NCI-H2029 (cell line): ENCODE data around the gene PPP1R9A.

Source experiments
- DNase-seq: peaks from one replicate; lab custom pipeline; 2025; lab: John Stamatoyannopoulos, UW

Gene PPP1R9A

DNA sequence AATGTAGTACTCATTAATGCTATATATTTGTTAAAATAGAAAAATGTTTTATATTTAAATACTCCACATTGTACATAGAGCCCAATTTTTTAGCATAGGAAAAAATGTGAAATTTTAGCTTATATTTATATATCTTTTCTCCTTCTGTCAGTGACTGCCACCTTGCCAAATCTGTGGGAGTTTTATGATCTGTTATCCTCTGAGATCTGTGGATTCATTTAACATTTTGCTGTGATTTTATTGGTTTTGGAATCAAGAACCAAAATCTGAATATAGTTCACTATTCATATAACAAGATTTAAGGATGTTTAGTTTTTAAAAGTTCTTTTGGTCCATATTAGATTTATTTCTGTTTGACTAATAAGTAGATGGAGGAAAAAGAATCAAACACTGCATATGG, 127.9 kb downstream of the PPP1R9A start:
- DNase-seq = no peak

GRCh38 chr7:95041031-95041430, 133.6 kb downstream of the PPP1R9A start:
- no peak for DNase-seq

- DNase-seq = no peak
Observed at GRCh38 chr7:95045236-95045923, 138.0 kb downstream of the PPP1R9A start.

GRCh38 chr7:95046494-95047240, 139.3 kb downstream of the PPP1R9A start:
- no peak for DNase-seq

- no peak for DNase-seq
Observed at GRCh38 chr7:95047291-95047690, 139.9 kb downstream of the PPP1R9A start.

- no peak for DNase-seq
Observed at GRCh38 chr7:95052566-95053094, 145.2 kb downstream of the PPP1R9A start.

GRCh38 chr7:95054386-95054785, 147.0 kb downstream of the PPP1R9A start:
- DNase-seq = no peak

DNA sequence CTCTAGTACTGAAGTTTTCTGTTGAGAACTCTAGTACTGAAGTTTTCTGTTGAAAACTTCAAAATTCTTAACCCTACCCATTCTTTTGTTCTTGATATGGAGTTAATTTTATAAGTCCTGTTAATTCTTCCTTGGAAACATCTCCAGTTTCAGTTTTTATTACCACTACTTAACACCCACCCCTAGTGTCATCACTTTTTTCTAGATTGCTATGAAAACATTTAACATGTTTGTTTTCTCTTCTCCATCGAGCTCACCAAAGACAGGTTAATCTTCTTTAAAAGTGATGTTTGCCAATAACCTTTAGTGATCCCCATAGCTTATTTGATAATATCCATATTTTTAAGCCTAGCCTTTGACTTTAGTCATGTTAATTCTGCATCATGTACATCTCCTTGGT, 147.9 kb downstream of the PPP1R9A start:
- DNase-seq = no peak

GRCh38 chr7:95056107-95056739, 148.8 kb downstream of the PPP1R9A start:
- no peak for DNase-seq

DNA sequence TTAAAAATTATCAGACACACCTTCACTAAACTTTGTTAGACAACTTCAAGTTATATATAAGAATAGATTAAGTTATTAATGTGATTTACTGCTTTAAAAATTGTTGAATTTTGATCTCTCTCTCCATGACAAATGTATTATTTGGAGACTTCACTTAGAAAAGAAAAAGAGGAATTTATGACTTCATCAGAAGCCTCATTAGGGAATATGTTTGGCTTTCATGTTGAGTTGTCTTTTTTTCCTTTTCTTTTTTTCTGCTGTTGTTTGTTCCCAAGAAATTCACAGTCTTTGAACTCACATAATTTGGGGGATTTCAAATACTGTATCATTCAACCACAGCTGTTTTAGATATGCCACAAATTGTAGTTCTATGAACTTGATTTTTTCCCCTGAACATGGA, 149.5 kb downstream of the PPP1R9A start:
- no peak for DNase-seq

GRCh38 chr7:95059842-95060313, 152.5 kb downstream of the PPP1R9A start:
- DNase-seq = no peak

GRCh38 chr7:95062901-95063300, 155.5 kb downstream of the PPP1R9A start:
- no peak for DNase-seq

- DNase-seq = no peak
Observed at GRCh38 chr7:95066737-95067530, 159.5 kb downstream of the PPP1R9A start.

DNA sequence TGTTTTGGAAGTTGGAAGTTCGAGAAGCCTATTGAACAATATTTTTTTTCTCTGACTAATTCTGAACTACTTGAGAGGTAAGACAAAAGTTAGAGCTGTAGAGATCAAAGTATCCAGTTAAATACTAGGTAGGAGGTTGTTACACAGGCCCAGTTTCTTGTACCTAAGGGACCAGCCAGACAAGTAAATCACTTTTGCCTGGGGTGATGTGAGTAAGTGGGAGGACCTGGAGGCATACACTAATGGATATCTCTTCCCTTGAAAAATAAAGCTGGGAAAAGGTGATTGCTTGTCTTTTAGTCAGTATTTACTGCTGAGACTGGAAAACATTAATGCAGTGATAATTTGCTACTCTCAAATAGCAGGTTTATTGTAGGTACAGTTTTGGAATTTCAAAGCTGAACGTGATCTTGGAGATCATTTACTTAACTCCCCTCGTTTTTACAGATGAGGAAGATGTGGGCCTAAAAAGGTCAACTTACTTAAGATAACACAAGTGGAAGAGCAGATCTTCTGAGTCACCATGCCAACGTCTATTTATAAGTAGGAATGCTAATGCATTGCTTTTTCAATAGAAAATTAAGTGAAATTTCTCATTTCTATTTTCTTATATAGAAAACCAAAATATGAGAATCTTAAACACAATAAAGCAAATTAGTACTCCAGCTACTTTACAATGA, 181.3 kb downstream of the PPP1R9A start:
- no peak for DNase-seq

GRCh38 chr7:95089414-95090315, 182.3 kb downstream of the PPP1R9A start:
- no peak for DNase-seq

- no peak for DNase-seq
Observed at GRCh38 chr7:95092324-95092723, 184.9 kb downstream of the PPP1R9A start.

DNA sequence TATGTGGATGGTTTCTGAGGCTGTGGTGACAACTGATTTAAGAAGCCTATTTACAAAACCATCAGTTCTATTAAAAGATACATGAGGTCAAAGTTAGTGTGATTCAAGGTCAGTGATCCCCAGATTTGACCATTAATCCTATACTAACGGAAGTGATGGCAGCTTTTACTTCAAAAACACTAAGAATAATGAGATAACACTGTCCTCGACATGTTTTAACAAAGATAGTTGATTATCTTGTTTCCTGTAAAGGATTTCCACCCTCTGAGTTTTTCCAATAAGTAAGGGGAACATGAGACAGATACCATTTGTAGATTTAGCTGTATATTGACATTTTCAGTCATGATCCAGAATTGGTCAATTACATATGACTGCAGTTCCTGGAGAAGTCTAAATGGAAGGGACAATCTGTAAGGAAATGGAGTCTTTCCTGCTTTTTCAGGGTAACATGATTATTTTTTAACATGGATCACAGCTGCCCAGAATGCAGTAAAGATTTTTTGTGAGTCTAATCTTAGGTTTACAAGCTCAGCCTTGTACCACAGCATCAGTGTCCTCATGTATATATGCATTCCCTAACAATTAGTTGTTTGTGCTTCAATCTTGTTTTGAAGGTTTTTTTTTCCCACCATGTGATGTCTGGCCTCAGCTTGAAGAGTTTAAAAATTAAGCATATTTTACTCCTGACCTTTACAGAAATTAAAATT, 188.0 kb downstream of the PPP1R9A start:
- DNase-seq = no peak

DNA sequence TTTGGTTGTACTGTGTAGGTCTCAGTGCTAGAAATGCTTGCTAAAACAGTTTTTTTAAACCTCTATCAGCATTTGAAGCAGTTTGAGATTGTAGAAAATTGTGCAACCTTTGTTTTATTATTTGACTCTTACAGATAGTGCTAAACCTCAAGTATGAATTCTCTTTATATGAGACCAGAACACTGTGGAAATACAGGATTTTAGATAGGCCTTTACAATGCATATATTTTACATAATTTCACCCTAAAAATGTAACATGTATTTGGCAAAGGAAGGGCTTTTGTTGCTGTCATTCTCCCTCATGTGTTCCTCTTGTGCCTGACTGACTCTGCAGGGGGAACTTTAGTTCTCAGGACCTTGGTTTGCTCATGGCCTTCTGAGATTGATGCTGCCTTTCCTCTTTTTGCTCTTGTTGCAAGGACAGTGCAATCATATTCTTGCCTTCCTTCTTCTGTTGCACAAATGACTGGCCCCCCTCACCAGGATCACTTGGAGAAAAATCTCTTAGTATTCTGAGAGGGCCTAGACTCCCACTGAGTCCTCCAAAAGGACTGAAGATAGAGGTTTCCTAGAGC, 188.7 kb downstream of the PPP1R9A start:
- no peak for DNase-seq

DNA sequence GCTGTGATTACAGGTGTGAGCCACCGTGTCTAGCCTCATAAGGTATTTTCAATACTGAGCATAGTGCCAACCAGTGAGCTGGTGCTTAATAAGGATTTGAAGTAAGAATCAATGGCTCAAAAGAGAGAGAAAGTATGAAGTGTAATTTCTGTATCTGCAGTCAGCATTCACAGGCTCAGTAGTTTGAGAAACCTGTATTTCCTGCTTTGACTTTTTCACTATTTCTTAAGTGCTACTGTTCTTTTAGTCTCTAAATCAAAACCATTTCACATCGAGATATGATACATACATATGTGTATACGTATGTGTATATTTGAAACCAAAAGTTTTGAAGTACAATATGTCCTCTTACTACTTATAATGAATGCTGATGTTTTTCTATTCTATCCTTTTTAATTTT, 189.9 kb downstream of the PPP1R9A start:
- no peak for DNase-seq
